ENCODE measurements around the gene ARHGAP40. TPM values are rescaled to one million over a fixed set of nuclear protein-coding genes. Genes with fewer than 3 reads are reported as not detected.

ARHGAP40 gene
- total and polyA plus RNA-seq, 2 of the 13 experiments (the other 11 are each of a cell fraction or from before 2014, with no cell fraction given) = 0.75 to 2.1 TPM

DNA sequence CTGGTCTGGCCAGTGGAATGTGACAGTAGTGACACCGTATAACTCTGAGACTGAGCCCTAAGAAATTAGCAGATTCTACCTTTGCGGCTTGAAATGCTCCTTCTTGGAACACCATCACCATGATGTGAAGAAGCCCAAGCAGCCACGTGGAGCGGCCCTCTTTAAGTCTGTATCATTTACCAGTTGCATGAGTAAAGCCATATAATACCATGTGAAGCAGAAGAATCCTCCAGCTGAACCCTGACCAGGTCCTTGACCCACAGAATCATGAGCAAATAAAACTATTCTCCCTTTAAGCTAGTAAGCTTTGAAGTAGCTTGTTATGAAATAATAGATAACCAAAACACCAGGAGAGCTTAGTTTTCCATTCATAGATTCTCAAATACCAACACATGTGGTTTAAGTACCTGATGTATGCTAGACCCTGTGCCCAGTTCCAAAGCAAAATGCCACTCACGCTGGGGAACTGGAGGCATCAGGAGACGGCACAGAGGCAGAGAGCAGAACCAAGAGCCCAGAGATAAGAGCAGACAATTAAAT lies 65.9 kb downstream of the ARHGAP40 start (continued):
- TF ChIP-seq ZNF276 (CRISPR knock-in tag; IDR thresholded peaks at IDR 0.05; ENCODE audit: low read depth) (no peak), REXO4 (CRISPR knock-in tag; IDR thresholded peaks at IDR 0.05; ENCODE audit: borderline replicate concordance) (no peak), POLR2A (IDR thresholded peaks at IDR 0.05; ENCODE audit: insufficient read depth in 1 of 2, low read depth in 2 of 2, low read length in 2 of 2) (no peak), ZNF704 (CRISPR knock-in tag; IDR thresholded peaks at IDR 0.05; ENCODE audit: borderline replicate concordance) (no peak), ZNF256 (CRISPR knock-in tag; conservative IDR thresholded peaks at IDR 0.05) (0 out of 2 replicates have a peak, but pooled peaks have one; percentile 55), KLF16 (CRISPR knock-in tag; IDR thresholded peaks at IDR 0.05) (peak in 1 of 2 experiments; percentile 86; a peak in 2 of 4 replicates), HNRNPL (IDR thresholded peaks at IDR 0.05; ENCODE audit: low read depth, low read length) (no peak), JUN (CRISPR knock-in tag; IDR thresholded peaks at IDR 0.05) (no peak), CREM (IDR thresholded peaks at IDR 0.05) (peak; percentile 77; the same call in 1 of the 2 replicates), CREM (CRISPR knock-in tag; IDR thresholded peaks at IDR 0.05) (no peak), ZBTB42 (CRISPR knock-in tag; IDR thresholded peaks at IDR 0.05) (no peak), BHLHE40 (IDR thresholded peaks at IDR 0.05; ENCODE audit: low read length) (peak; percentile 36), SETDB1 (CRISPR knock-in tag; IDR thresholded peaks at IDR 0.05; ENCODE audit: borderline replicate concordance) (no peak), RORA (CRISPR knock-in tag; IDR thresholded peaks at IDR 0.05) (no peak), MBD4 (IDR thresholded peaks at IDR 0.05; ENCODE audit: borderline replicate concordance, low read length) (peak; percentile 79; the same call in 1 of the 2 replicates), ARNTL (CRISPR knock-in tag; IDR thresholded peaks at IDR 0.05) (peak; percentile 94)
- TF ChIP-seq, protein P1, sequence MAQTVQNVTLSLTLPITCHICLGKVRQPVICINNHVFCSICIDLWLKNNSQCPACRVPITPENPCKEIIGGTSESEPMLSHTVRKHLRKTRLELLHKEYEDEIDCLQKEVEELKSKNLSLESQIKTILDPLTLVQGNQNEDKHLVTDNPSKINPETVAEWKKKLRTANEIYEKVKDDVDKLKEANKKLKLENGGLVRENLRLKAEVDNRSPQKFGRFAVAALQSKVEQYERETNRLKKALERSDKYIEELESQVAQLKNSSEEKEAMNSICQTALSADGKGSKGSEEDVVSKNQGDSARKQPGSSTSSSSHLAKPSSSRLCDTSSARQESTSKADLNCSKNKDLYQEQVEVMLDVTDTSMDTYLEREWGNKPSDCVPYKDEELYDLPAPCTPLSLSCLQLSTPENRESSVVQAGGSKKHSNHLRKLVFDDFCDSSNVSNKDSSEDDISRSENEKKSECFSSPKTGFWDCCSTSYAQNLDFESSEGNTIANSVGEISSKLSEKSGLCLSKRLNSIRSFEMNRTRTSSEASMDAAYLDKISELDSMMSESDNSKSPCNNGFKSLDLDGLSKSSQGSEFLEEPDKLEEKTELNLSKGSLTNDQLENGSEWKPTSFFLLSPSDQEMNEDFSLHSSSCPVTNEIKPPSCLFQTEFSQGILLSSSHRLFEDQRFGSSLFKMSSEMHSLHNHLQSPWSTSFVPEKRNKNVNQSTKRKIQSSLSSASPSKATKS (CRISPR knock-in tag; IDR thresholded peaks at IDR 0.05) = no peak
- TF ChIP-seq, protein P2, sequence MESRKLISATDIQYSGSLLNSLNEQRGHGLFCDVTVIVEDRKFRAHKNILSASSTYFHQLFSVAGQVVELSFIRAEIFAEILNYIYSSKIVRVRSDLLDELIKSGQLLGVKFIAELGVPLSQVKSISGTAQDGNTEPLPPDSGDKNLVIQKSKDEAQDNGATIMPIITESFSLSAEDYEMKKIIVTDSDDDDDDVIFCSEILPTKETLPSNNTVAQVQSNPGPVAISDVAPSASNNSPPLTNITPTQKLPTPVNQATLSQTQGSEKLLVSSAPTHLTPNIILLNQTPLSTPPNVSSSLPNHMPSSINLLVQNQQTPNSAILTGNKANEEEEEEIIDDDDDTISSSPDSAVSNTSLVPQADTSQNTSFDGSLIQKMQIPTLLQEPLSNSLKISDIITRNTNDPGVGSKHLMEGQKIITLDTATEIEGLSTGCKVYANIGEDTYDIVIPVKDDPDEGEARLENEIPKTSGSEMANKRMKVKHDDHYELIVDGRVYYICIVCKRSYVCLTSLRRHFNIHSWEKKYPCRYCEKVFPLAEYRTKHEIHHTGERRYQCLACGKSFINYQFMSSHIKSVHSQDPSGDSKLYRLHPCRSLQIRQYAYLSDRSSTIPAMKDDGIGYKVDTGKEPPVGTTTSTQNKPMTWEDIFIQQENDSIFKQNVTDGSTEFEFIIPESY (CRISPR knock-in tag; IDR thresholded peaks at IDR 0.05) = no peak
- TF ChIP-seq, protein P3, sequence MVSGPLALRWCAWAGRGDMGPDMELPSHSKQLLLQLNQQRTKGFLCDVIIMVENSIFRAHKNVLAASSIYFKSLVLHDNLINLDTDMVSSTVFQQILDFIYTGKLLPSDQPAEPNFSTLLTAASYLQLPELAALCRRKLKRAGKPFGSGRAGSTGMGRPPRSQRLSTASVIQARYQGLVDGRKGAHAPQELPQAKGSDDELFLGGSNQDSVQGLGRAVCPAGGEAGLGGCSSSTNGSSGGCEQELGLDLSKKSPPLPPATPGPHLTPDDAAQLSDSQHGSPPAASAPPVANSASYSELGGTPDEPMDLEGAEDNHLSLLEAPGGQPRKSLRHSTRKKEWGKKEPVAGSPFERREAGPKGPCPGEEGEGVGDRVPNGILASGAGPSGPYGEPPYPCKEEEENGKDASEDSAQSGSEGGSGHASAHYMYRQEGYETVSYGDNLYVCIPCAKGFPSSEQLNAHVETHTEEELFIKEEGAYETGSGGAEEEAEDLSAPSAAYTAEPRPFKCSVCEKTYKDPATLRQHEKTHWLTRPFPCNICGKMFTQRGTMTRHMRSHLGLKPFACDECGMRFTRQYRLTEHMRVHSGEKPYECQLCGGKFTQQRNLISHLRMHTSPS (CRISPR knock-in tag; IDR thresholded peaks at IDR 0.05; ENCODE audit: low read depth) = peak; percentile 92
